Measurements from ENCODE around the gene HCN2.
A peak's percentile ranks its signal among the peaks of the same experiment; 100 is the strongest.
"Not testable (repeated sequence)": the region's sequence is repeated elsewhere in the genome, so short reads cannot be mapped to it uniquely, and the experiment has no call there.

The HCN2 gene

GRCh38 chr19:585551-586110, 4.0 kb upstream of the HCN2 start:
- no peak for DNase-seq

- DNase-seq: peak; percentile 95
Observed at GRCh38 chr19:588093-588740, 1.5 kb upstream of the HCN2 start.

- peak; percentile 84 for DNase-seq
Observed at GRCh38 chr19:588741-589692, 664 bp upstream of the HCN2 start.

DNA sequence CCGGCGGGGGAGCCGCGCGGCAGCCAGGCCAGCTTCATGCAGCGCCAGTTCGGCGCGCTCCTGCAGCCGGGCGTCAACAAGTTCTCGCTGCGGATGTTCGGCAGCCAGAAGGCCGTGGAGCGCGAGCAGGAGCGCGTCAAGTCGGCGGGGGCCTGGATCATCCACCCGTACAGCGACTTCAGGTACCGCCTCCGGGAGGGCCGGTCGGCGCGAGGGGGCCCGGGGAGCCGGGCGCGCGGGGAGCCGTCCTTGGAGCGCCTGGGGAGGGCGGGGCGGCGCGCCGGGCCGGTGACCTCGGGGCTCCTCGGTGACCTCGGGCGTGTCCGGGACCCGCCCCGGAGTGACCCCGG, 690 bp downstream of the HCN2 start:
- peak; percentile 68 for DNase-seq

DNA sequence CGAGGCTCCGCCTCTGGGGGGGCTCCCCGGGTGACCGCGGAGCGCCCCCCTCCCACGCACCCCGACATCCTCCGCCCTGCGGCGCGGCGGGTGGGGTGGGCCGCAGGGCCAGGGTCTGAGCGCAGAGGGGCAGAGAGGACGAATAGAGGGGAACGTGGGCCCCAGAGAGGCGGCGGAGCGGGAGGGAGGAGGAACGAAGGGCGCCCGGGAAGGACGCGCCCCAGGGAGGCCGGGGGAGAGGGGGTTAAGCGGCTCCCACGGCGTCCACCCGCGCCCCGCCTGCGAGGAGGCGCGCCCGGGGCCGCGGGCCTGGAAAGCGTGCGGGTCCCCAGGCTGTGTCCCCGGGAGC, 1.0 kb downstream of the HCN2 start:
- peak; percentile 29 for DNase-seq

- no peak for DNase-seq
Observed at GRCh38 chr19:591099-591958, 1.6 kb downstream of the HCN2 start.

DNA sequence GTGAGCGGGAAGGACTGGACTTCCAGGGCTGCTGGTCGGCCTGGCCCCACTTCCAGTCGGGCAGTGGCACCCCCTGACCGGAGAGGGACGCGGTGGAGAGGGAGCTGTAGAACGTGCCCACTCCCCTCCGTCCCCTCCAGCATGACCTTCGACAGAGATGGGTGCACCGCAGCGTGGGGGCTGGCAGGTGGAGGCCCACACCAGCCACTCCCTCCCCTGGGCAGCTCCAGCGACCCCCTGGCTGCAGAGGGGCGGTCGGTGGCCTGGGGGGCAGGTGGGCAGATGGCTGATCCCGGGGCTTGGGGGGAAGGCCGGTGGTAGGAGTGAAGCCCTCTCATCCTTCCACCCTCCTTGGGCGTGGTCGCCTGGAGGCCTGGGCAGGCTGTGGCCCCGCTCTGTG, 2.4 kb downstream of the HCN2 start:
- no peak for DNase-seq

DNA sequence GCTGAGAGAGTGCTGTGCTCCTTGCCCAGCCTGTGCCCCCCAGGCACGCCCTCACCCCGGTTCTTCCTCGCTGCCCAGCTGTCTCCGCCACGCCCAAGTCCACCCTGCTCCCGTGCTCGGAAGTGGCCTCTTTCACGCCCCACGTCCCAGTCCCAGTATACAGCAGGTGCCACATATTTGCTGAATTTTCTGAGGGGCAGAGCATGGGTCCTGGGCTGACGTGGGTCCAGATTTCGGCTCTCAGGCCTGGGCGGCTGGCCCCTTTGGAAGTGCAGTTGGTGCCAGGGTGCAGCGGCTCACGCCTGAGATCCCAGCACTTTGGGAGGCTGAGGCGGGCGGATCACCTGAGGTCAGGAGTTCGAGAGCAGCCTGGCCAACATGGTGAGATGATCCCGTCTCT, 3.4 kb downstream of the HCN2 start:
- DNase-seq: no peak

DNA sequence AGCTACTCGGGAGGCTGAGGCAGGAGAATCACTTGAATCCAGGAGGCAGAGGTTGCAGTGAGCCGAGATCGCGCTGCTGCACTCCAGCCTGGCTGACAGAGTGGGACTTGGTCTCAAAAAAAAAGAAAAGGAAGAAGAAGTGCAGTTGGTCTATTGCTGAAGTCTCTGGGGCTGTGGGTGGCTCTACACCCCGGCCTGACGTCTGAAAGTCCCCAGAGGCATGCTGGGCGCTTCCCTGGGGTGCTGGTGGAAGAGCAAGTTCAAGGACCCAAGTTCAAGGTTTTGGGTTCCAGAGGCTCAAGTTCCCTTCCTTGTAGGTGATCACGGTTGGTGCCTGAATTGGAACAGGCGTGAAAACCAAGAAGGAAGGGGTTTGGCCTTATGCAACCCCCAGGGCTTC, 3.8 kb downstream of the HCN2 start:
- DNase-seq: no peak

- DNase-seq: no peak
Observed at GRCh38 chr19:594265-594870, 4.7 kb downstream of the HCN2 start.

GRCh38 chr19:595326-596262, 5.9 kb downstream of the HCN2 start:
- DNase-seq: no peak

DNA sequence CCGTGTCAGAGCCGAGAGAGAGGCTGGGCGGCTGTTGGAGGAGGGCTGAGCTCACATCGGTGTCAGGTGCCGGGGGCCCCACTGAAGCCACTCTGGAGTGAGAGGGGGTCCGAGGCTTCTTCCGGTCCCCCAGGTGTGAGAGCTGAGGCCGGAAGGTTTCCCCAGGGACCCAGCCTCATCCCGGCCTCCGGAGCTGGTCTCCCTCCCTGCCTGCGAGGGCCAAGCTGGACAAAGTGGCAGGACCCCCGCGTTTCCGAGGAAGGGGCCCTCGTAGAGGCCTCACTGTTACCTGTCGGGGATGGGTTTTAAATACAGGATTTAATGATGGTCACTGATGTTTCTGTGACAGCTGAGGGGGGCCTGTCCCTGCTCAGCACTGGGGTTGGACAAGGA, 6.6 kb downstream of the HCN2 start:
- no peak for DNase-seq

DNA sequence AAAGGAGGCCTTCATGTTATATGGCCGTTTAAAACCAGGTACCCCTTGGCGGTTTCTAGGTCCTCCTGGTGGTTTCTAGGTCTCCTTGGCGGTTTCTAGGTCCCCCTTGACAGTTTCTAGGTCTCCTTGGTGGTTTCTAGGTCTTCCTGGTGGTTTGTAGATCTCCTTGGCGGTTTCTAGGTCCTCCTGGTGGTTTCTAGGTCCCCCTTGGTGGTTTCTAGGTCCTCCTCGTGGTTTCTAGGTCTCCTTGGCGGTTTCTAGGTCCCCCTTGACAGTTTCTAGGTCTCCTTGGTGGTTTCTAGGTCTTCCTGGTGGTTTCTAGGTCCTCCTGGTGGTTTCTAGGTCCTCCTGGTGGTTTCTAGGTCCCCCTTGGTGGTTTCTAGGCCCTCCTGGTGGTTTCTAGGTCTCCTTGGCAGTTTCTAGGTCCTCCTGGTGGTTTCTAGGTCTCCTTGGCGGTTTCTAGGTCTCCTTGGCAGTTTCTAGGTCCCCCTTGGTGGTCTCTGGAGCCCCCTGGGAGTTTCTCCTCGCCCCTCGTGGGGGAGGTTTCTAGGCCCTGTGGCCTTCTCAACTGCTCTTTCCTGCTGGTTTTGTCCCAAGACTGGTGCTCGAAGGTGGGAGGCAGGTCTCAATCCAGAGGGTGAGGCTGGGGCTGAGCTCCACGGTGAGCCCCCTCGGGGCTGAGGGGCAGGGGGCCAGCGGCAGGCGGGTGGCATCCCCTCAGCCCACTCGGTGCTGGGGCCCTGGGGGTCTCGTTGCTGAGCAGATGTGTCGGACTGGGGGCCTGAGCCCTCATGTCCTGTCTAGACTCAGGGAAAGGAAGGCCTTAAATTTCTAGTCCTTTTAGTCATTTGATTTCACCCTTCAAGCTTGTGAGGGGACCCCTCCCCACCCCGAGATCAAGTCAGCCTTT, 8.0 kb downstream of the HCN2 start:
- DNase-seq: no peak

DNA sequence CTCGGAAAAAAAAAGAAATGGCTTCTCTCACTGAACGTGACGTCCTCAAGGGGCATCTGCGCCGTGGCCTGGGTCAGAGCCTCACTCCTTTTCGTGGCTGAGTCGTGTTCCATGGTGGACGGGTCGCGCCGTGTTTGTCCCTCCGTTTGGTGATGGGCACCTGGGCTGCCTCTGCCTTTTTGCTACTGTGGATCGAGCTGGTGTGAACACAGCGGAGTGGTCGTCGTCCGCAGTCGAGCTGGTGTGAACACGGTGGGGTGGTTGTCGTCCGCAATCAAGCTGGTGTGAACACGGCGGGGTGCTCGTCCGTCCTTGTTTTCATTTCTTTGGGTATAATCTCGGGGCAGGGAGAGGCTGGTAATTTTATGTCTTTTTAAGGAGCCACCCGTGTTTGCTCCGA, 11.6 kb downstream of the HCN2 start:
- no peak for DNase-seq

- no peak for DNase-seq
Observed at GRCh38 chr19:601790-602189, 12.1 kb downstream of the HCN2 start.

DNA sequence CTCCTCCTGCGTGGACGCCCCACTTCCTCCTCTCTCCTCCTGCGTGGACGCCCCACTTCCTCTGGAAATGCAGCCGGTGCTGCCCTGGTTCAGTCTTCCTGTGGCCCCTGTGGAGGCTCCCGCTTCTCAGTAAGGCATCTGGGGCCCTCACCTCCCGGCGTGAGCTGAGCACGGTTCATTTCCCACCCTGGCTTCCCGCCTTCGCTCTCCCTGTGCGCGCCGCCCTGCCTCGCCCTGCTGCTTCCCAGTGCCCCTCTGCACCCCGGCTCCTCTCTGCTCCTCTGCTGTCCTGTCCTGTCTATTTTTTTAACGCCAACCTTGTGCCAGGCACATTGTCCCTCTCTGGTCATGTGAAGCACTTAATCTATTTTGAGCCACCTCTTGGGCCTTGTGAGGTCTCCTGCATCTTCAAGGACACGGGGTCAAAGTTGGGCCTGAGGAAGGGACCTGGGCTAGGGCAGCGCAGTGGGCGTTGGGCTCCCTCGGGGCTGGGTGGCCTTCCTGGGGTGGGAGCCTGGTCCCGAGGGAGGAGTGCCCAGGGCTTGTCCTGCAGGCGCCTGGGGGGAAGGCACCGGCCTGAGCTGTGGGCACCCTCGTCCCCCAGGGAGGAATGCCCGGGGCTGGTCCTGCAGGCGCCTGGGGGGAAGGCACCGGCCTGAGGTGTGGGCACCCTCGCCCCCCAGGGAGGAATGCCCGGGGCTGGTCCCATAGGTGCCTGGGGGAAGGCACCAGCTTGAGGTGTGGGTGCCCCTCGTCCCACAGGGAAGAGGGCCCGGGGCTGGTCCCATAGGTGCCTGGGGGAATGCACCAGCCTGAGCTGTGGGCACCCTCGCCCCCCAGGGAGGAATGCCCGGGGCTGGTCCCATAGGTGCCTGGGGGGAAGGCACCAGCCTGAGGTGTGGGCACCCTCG, 13.0 kb downstream of the HCN2 start:
- no peak for DNase-seq

DNA sequence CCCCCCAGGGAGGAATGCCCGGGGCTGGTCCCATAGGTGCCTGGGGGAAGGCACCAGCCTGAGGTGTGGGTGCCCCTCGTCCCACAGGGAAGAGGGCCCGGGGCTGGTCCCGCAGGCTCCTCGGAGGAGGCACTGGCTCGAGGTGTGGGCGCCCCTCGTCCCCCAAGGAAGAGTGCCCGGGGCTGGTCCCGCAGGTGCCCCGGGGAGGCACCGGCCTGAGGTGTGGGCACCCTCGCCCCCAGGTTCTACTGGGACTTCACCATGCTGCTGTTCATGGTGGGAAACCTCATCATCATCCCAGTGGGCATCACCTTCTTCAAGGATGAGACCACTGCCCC, 13.6 kb downstream of the HCN2 start:
- DNase-seq: not testable (repeated sequence)

- not testable (repeated sequence) for DNase-seq
Observed at GRCh38 chr19:603779-604178, 14.1 kb downstream of the HCN2 start.

DNA sequence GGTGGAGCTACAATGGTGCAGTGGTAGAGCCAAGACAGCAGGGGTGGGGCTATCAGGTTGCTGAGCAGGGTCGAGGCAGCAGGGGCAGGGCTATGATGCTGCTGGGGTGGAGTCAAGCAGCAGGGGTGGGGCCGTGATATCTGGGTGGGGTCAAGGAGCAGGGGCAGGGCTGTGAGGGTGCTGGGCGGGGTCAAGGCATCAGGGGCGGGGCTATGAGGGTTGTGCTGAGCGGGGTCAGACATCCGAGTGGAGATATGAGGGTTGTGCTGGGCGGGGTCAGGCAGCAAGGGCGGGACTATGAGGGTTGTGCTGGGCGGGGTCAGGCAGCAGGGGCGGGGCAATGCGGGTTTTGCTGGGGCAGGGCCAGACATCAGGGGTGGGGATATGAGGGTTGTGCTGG, 14.7 kb downstream of the HCN2 start:
- DNase-seq: peak; percentile 54
